HG03280 (cell line): ENCODE measurements around the gene LCP1.

ENCODE experiments used
- ATAC-seq: cut with Tn5 transposase; IDR thresholded peaks from one replicate; pipeline ENCODE4 v1.9.1; 2021; ENCODE audit warnings: mild to moderate bottlenecking, moderate library complexity; ENCODE audit not compliant: unreplicated experiment

The LCP1 gene

DNA sequence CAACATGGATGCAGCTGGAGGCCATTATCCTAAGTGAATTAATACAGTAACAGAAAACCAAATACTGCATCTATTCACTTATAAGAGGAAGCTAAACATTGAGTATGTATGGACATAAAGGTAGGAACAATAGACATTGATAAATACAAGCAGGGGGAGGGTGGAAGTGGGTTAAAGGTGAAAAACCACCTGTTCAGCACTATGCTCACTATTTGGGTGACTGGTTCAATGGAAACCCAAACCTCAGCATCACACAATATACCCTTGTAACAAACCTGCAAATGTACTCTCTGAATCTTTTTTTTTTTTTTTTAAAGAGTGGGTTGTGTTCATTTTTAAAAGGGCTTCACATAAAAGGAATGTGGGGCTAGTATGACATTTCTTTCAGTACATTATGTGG is 50.3 kb downstream of the LCP1 start:
- ATAC-seq: no peak

DNA sequence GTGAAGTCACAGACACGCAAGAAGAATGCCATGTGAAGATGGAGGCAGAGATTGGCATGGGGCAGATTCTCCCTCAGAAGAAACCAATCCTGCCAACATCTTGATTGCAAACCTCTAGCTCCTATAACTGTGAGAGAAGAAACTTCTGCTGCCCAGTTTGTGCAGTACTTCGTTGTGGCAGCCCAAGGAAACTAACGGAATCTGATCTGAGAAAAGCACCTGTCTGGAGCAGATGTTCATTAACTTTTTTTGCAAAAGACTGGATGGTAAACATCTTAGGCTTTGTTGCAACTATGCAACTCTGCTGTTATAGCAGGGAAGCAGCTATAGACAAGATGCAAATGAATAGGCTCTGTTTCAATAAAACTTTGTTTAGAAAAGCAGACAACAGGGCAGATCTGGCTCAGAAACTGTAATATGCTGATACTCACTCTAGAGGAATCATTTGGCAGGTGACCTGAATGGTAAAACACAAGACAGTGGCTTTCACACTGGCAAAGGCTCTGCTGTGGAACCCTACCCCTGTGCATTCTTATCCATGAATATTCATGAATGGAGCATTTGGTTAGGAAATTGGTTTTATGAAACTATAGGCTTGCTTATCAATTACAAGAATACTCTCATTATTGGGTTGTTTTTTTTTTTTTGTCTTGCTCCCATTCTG is 51.9 kb downstream of the LCP1 start:
- ATAC-seq: no peak

- no peak for ATAC-seq
Observed at GRCh38 chr13:46129124-46129523, 52.9 kb downstream of the LCP1 start.

DNA sequence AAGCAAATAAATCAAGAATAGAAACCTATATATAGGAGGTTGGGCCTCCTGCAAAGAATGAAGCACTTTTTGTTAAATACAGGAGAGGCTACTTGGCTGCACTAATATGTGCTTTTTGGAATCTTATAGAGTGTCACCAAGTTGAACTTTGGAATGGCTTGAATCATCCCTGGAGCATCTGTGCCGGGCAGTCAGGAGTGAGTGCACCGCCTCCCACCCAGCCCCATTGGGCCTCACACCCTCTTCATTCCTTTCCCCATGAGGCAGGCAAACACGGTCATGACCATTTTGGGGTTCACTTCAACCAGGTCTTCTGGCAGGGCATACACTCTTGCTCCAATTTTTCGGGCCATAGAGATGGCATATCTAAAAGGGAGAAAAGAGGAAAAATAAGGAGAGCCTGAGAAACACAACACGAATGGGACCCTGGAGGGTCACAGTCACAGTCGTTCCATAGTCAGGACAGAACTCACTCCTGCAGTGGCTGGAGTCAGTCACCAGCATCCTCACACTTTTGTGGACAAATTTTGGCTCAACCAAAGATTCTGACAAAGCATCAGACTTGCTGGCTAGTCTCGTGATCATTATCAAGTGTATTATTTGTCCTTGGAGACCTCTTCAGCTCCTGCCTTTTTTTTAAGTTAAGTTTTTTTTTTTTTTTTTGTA is 54.5 kb downstream of the LCP1 start:
- no peak for ATAC-seq

- ATAC-seq: peak; percentile 75
Observed at GRCh38 chr13:46126552-46127357, 55.2 kb downstream of the LCP1 start.

- ATAC-seq: no peak
Observed at GRCh38 chr13:46126056-46126455, 55.9 kb downstream of the LCP1 start.

GRCh38 chr13:46124967-46125933 is 56.7 kb downstream of the LCP1 start:
- no peak for ATAC-seq

DNA sequence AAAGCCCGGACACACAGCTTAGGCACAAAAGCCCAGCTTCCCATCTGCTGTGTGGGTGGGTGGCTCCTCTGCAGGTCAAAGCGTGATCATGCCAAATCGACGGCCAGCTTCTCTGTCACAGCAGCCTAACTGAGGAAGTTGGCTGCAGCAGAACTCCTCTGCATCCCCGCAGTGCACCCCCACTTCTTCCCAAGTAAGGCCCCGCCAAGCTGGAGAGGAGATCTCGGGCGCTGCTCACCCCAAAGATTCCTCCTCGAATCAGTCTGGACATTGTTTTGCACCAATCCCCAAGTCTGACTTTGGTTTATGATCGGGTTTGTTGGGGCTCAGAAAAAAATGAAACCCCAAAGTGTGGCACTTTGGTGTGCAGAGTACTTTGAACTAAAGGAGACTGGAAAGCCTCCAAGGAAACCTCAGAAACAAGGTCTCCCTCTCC is 57.4 kb downstream of the LCP1 start:
- ATAC-seq: no peak

DNA sequence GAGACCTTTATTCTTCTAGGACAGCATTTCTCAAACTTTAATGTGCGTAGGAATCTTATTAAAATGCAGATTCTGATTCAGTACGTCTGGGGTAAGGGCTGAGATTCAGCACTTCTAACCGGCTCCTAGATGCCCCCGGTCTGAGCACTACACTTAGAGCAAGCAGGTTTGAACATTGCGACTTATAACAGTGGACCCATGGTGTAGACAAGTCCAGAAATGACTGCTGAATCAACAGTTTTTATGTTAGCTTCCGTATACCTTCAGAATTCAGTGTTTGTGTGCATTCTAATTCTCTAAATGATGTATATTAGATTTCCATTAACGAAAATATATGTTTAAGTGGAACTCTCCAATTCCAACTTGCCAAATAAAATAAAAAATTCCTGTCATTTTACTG is 59.7 kb downstream of the LCP1 start:
- no peak for ATAC-seq

DNA sequence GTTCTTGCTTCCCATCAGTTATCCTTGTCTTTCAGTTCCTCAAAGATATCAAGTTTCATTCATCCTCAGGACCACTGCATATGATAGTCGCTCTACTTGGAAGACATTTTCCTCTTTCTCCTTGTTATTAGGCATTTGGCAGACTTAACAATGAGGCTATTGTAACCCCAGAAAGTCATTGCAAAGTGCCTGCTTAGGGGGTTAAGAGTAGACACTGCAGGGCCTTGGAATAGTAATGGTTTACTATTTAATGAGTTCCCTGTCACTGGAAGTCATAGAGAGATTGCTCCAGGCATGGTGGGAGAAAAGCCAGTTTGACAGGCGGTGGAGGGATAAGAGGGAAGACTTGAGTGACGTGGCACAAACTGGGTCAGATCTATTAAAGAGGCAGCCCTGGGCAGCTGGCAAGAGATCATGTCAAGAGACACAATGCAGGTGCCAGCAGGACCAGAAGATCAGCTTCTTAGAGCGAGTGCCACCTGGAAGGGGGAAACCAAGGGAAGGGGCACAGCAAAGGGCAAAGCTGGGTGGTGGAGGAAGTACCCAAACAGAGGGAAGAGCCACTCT is 60.3 kb downstream of the LCP1 start:
- ATAC-seq: no peak

- no peak for ATAC-seq
Observed at GRCh38 chr13:46121033-46121432, 60.9 kb downstream of the LCP1 start.

- no peak for ATAC-seq
Observed at GRCh38 chr13:46119883-46120614, 61.9 kb downstream of the LCP1 start.

DNA sequence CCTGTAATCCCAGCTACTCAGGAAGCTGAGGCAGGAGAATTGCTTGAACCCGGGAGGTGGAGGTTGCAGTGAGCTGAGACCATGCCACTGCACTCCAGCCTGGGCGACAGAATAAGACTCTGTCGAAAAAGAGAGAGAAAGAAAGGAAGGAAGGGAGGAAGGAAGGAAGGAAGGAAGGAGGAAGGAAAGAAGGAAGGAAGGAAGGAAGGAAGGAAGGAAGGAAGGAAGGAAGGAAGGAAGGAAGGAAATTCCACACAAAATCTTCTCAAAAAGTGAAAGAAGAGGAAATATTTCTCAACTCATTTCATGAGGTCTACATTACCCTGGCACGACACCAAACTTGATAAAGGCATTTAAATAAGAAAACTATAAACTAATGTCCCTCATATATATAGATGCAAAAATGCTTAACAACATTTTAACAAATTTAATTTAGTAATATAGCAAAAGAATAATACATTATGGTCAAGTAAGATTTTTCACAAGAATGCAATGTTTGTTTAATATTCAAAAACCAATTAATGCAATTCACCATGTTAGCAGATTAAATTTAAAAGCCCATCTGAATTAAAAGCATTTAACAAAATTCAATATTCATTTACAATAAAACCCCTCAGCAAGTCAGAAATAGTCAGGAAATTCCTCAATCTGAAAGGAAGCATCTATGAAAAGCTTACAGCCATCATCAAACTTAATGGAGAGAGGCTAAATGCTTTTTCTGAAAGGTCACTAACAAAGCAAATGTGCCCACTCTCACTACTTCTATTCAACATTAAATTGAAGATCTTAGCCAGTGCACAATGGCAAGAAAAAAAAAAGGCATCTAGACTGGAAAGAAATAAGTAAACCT is 65.1 kb downstream of the LCP1 start:
- ATAC-seq: no peak

DNA sequence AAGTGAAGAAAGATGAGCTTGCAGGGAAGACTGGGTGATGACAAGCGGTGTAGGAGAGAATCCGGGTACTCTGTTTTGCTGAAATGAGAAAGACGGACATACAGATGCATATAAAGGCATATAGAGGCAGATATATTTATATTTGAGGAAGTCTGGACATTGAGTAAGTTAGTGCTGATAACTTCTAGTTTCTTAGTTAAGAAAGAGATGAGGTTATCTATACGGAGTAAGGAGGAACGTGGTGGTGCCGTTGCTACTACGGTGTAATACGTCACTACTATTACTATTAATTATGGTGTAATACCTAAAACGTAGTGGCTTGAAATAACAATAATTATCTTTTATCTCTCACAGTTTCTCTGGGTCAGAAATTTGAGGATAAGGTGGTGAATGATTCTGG is 67.4 kb downstream of the LCP1 start:
- ATAC-seq: no peak

GRCh38 chr13:46113596-46113995 is 68.4 kb downstream of the LCP1 start:
- no peak for ATAC-seq

GRCh38 chr13:46111151-46111550 is 70.8 kb downstream of the LCP1 start:
- no peak for ATAC-seq

DNA sequence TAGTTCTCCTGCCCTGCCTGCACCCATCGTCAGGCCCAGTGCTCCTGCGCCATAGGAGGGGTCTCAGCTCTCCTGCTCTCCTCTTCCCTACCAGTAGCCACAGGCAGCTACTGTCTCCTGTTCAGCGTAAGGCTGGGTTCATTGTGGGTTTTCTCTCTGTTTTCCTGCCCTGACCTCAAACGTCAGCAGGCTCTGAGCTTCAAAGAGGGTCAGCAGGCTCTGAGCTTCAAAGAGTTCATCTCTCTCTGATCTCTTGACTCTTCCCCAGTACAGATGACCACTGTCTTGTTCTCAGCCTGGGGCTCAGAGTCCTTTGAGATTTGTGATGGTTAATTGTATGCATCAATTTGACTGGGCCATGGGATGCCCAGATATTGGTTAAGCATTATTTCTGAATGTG is 72.5 kb downstream of the LCP1 start:
- ATAC-seq: no peak

DNA sequence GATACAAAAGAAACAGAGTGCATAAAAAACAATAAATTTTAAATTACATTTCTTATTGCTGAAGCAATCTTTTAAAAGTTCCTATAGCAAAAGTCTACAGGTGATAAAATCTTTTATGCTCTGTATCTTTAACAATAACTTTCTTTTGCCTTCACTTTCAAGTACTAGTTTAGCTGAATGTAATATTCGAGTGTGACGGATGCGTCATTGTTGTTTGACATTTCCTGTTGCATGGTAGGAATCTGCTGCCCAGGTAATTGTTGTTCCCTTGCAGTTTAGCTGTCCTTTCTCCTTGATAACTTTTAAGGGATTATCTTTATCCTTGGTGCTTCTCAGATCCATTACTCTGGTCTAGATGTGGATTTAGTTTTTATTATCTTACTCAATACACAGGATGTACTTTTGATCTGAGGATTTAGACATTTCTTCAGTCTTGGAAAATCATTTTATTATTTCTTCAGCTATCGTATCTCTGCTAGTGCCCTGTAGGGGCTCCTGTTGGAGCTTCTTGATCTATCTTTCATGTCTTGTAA is 75.1 kb downstream of the LCP1 start:
- no peak for ATAC-seq

- no peak for ATAC-seq
Observed at GRCh38 chr13:46104868-46105267, 77.1 kb downstream of the LCP1 start, which contains the start of gene CPB2. Gene CPB2 (minus strand): TSS chr13:46105033. CDS start chr13:46105009, 24 bp downstream.
